HG02885 (cell line): ENCODE data around the gene MAGEA9B.
"Not testable (repeated sequence)": the region's sequence is repeated elsewhere in the genome, so short reads cannot be mapped to it uniquely, and the experiment has no call there.

Experiments
- ATAC-seq: cut with Tn5 transposase; IDR thresholded peaks from one replicate; pipeline ENCODE4 v1.9.1; 2021; ENCODE audit warnings: mild to moderate bottlenecking; ENCODE audit not compliant: unreplicated experiment, poor library complexity

Gene MAGEA9B

GRCh38 chrX:149572743-149573142, 14.5 kb downstream of the MAGEA9B start:
- no peak for ATAC-seq

GRCh38 chrX:149571770-149572169, 15.5 kb downstream of the MAGEA9B start:
- no peak for ATAC-seq

- no peak for ATAC-seq
These were observed 16.6 kb downstream of the MAGEA9B start for GRCh38 chrX:149570668-149571067.

- no peak for ATAC-seq
These were observed 17.5 kb downstream of the MAGEA9B start for GRCh38 chrX:149569770-149570169.

- ATAC-seq, result no peak
These were observed 18.5 kb downstream of the MAGEA9B start for GRCh38 chrX:149568701-149569296.

- no peak for ATAC-seq
These were observed 19.4 kb downstream of the MAGEA9B start for GRCh38 chrX:149567621-149568417.

GRCh38 chrX:149563359-149563758, 23.9 kb downstream of the MAGEA9B start:
- no peak for ATAC-seq

GRCh38 chrX:149555251-149555650, 32.0 kb downstream of the MAGEA9B start:
- ATAC-seq, result not testable (repeated sequence)

GRCh38 chrX:149551939-149552248, 35.4 kb downstream of the MAGEA9B start:
- not testable (repeated sequence) for ATAC-seq

- ATAC-seq, result not testable (repeated sequence)
These were observed 35.9 kb downstream of the MAGEA9B start for GRCh38 chrX:149551245-149551938.

- ATAC-seq, result not testable (repeated sequence)
These were observed 36.8 kb downstream of the MAGEA9B start for GRCh38 chrX:149550454-149550853.

- ATAC-seq, result not testable (repeated sequence)
These were observed 37.6 kb downstream of the MAGEA9B start, which contains the start of gene HSFX3 for GRCh38 chrX:149549701-149550100. Gene HSFX3 (minus strand): TSS chrX:149549924. CDS start chrX:149549852, 72 bp downstream.

GRCh38 chrX:149547782-149548181, 39.5 kb downstream of the MAGEA9B start:
- ATAC-seq, result not testable (repeated sequence)

GRCh38 chrX:149546962-149547361, 40.3 kb downstream of the MAGEA9B start:
- ATAC-seq, result not testable (repeated sequence)

GRCh38 chrX:149545545-149546543, 41.4 kb downstream of the MAGEA9B start:
- not testable (repeated sequence) for ATAC-seq

GRCh38 chrX:149541521-149542047, 45.7 kb downstream of the MAGEA9B start:
- ATAC-seq, result no peak

GRCh38 chrX:149540621-149541520, 46.4 kb downstream of the MAGEA9B start, which contains the start of gene EOLA1:
Gene EOLA1 (plus strand): TSS chrX:149541012. CDS start chrX:149545631, 4,619 bp downstream.
- peak; percentile 73 for ATAC-seq

- ATAC-seq, result peak; percentile 31
These were observed 47.1 kb downstream of the MAGEA9B start for GRCh38 chrX:149540131-149540620.
